ENCODE results near the gene SCN2B. TPM values are rescaled to one million over a fixed set of nuclear protein-coding genes. Genes with fewer than 3 reads are reported as not detected.
"Not testable (repeated sequence)": the region's sequence is repeated elsewhere in the genome, so short reads cannot be mapped to it uniquely, and the experiment has no call there.

Gene SCN2B
- polyA plus RNA-seq, 4 donors: under 0.01 to 2.3 (median 1.0) TPM; not detected in 1

DNA sequence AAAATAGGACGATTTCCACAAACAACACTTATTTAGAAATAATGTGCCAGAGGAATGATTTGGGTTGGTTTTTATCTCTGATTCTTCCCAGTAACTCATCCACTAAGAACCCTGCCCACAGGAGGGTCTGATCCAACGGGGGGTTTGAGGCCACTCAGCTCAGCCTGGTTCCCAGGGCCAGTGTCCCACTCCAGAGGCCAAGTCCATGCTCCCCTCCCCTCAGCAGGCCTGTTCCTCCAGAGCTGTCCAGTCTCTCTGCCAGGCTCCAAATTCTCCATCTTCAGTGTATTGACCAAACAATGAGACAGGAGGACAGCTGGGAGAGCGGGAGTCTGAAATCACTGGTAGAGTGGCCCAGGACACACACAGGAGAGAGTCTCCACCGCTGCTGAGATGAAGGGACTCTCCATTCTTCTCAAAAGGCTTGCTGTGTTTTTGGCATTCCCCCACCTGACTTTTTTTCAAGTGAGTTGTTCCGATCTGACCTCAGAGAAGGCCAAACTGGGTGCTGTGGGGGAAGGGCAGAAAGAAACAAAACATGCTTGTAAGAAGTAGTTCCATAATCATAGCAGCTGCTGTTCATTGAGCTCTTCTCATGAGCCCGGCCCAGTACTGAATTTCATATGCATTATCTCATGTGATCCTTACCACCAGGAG lies 17.6 kb upstream of the SCN2B start:
- H3K27ac ChIP-seq (ENCODE audit: low read depth in 1 of 3, low read length in 2 of 3): no peak overlapping the region
- WGBS, 3 donors: 65 to 73% (median 68%) methylated on average over 6 of the region's 6 CpGs
- no peak overlapping the region for H3K4me3 ChIP-seq (ENCODE audit: low read depth in 1 of 3, low read length in 3 of 3)
- peaks cover 0 to 12% of the 10 kb centered on the region in 2 donors for H3K9me3 ChIP-seq (ENCODE audit: control insufficient read depth in 2 of 2, insufficient read depth in 1 of 2, low read depth in 1 of 2, low read length in 1 of 2)
- no peaks in the 10 kb centered on the region for H3K27me3 ChIP-seq (ENCODE audit: control insufficient read depth in 3 of 3, insufficient read depth in 3 of 3, low read length in 3 of 3)
- H3K36me3 ChIP-seq (ENCODE audit: control insufficient read depth in 3 of 3, insufficient read depth in 2 of 3, low read depth in 1 of 3, low read length in 3 of 3): no peaks in the 10 kb centered on the region
- peaks cover 0 to 41% (median 0%) of the 10 kb centered on the region in 3 donors for H3K4me1 ChIP-seq (ENCODE audit: control insufficient read depth in 3 of 3, insufficient read depth in 2 of 3, low read depth in 1 of 3, low read length in 2 of 3)
- DNase-seq (no peak), FAIRE-seq (no peak)

DNA sequence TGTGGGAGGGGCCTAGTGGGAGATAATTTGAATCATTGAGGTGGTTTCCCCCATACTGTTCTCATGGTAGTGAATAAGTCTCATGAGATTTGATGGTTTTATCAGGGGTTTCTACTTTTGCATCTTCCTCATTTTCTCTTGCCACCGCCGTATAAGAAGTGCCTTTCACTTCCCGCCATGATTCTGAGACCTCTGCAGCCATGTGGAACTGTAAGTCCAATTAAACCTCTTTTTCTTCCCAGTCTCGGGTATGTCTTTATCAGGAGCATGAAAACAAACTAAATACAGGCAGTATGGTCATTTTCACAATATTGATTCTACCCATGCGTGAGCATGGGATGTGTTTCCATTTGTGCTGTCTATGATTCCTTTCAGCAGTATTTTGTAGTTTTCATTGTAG lies 16.4 kb upstream of the SCN2B start:
- H3K4me1 ChIP-seq (ENCODE audit: control insufficient read depth in 3 of 3, insufficient read depth in 2 of 3, low read depth in 1 of 3, low read length in 2 of 3): peaks cover 0 to 31% (median 0%) of the 10 kb centered on the region in 3 donors
- not testable (repeated sequence) for H3K27ac ChIP-seq (ENCODE audit: low read depth in 1 of 3, low read length in 2 of 3); FAIRE-seq; DNase-seq; H3K36me3 ChIP-seq (ENCODE audit: control insufficient read depth in 3 of 3, insufficient read depth in 2 of 3, low read depth in 1 of 3, low read length in 3 of 3); H3K27me3 ChIP-seq (ENCODE audit: control insufficient read depth in 3 of 3, insufficient read depth in 3 of 3, low read length in 3 of 3); H3K4me3 ChIP-seq (ENCODE audit: low read depth in 1 of 3, low read length in 3 of 3)
- H3K9me3 ChIP-seq (ENCODE audit: control insufficient read depth in 2 of 2, insufficient read depth in 1 of 2, low read depth in 1 of 2, low read length in 1 of 2): peaks cover 0 to 12% of the 10 kb centered on the region in 2 donors
- 87 to 94% (median 91%) methylated on average over 5 of the region's 5 CpGs for WGBS, 3 donors

DNA sequence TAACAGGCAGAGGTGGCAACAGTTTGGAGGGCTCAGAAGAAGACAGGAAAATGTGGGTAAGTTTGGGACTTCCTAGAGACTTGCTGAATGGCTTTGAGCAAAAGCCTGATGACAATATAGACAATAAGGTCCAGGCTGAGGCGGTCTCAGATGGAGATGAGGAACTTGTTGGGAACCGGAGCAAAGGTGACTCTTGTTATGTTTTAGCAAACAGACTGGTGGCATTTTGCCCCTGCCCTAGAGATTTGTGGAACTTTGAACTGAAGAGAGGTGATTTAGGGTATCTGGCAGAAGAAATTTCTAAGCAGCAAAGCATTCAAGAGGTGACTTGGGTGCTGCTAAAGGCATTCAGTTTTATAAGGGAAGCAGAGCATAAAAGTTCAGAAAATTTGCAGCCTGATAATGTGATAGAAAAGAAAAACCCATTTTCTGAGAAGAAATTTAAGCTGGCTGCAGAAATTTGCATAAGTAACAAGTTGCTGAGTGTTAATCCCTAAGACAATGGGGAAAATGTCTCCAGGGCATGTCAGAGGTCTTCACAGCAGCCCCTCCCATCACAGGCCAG lies 14.6 kb upstream of the SCN2B start:
- FAIRE-seq; H3K27ac ChIP-seq (ENCODE audit: low read depth in 1 of 3, low read length in 2 of 3); H3K4me3 ChIP-seq (ENCODE audit: low read depth in 1 of 3, low read length in 3 of 3); H3K27me3 ChIP-seq (ENCODE audit: control insufficient read depth in 3 of 3, insufficient read depth in 3 of 3, low read length in 3 of 3); DNase-seq; H3K36me3 ChIP-seq (ENCODE audit: control insufficient read depth in 3 of 3, insufficient read depth in 2 of 3, low read depth in 1 of 3, low read length in 3 of 3): not testable (repeated sequence)
- 25 to 51% (median 50%) methylated on average over 2 of the region's 2 CpGs for WGBS, 3 donors
- Histone ChIP-seq H3K4me1 (ENCODE audit: control insufficient read depth in 3 of 3, insufficient read depth in 2 of 3, low read depth in 1 of 3, low read length in 2 of 3) (peaks cover 0 to 17% (median 0%) of the 10 kb centered on the region in 3 donors), H3K9me3 (ENCODE audit: control insufficient read depth in 2 of 2, insufficient read depth in 1 of 2, low read depth in 1 of 2, low read length in 1 of 2) (peaks cover 0 to 12% of the 10 kb centered on the region in 2 donors)

DNA sequence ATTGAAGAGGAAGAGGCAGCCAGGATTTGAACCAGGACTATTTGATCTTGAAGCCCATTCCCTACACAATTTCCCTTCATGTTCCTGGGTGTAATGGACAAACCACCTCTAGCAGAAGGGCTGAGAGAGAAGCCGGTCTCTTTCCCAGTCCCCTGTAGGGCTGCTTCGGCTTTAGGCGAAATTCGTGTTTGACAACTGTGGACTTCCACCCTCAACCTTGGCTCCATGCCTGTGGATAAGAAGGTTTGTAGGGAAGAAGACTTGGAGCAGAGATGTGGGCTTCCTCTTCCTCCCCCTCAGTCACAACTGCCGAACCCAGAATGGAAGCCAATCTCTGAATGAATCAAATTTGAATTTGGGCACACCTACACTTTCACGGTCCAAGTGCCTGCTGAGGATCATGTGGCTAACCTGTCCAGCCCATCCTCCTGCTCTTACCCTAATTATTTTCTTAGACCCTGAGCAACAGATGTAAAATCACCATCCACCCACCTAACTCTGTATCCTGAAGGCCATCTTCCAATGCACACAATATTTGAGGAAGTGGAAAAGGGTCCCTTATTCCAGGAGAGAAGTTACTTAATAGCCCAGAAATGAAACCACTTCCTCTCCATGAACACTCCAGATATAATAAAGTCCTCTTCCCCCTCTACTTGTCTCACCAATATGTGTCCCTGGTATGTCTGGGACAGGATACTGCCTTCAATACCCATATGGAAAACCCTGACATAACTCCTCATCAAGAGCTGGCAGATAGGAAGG lies 10.1 kb upstream of the SCN2B start:
- H3K9me3 ChIP-seq (ENCODE audit: control insufficient read depth in 2 of 2, insufficient read depth in 1 of 2, low read depth in 1 of 2, low read length in 1 of 2): peaks cover 0 to 7% of the 10 kb centered on the region in 2 donors
- H3K4me3 ChIP-seq (ENCODE audit: low read depth in 1 of 3, low read length in 3 of 3): no peak overlapping the region
- 10 to 47% (median 14%) methylated on average over 6 of the region's 6 CpGs for WGBS, 3 donors
- no peak overlapping the region for H3K27ac ChIP-seq (ENCODE audit: low read depth in 1 of 3, low read length in 2 of 3)
- DNase-seq (peak in 1 of 2 donors; percentile 46), FAIRE-seq (no peak)
- H3K27me3 ChIP-seq (ENCODE audit: control insufficient read depth in 3 of 3, insufficient read depth in 3 of 3, low read length in 3 of 3): peaks cover 0 to 5% (median 4%) of the 10 kb centered on the region in 3 donors
- H3K4me1 ChIP-seq (ENCODE audit: control insufficient read depth in 3 of 3, insufficient read depth in 2 of 3, low read depth in 1 of 3, low read length in 2 of 3): no peaks in the 10 kb centered on the region
- no peaks in the 10 kb centered on the region for H3K36me3 ChIP-seq (ENCODE audit: control insufficient read depth in 3 of 3, insufficient read depth in 2 of 3, low read depth in 1 of 3, low read length in 3 of 3)

DNA sequence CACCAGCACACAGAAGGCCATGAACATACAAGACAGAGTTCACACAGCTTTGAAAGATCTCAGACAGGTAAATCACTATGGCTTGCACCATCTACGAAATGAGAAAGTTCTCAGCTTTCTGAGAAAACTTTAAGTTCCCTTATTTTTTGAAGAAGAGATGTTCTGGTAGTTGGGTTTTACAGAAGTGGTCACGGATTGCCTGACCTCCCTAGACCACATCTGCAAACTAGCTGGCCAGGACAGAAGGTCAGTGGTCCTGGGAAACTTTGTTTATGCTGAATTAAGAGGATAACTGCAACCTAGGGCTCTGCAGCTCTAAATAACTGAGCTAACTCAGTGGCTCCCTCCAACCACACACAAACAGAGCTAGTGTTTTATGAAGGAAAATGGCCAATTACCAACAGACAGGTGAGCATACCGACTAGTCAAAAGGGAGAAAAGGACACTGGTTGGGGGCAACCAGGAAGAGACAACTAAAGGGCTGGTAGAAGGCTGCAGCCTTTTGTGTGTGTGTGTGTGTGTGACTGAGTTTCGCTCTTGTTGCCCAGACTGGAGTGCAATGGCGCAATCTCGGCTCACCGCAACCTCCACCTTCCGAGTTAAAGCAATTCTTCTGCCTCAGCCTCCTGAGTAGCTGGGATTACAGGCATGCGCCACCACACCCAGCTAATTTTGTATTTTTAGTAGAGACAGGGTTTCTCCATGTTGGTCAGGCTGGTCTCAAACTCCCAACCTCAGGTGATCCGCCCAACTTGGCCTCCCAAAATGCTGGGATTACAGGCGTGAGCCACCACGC lies 8.5 kb upstream of the SCN2B start:
- no peak for FAIRE-seq
- no peaks in the 10 kb centered on the region for H3K4me1 ChIP-seq (ENCODE audit: control insufficient read depth in 3 of 3, insufficient read depth in 2 of 3, low read depth in 1 of 3, low read length in 2 of 3)
- H3K27ac ChIP-seq (ENCODE audit: low read depth in 1 of 3, low read length in 2 of 3): no peak overlapping the region
- no peak for DNase-seq
- H3K4me3 ChIP-seq (ENCODE audit: low read depth in 1 of 3, low read length in 3 of 3): no peak overlapping the region
- peaks cover 0 to 5% (median 4%) of the 10 kb centered on the region in 3 donors for H3K27me3 ChIP-seq (ENCODE audit: control insufficient read depth in 3 of 3, insufficient read depth in 3 of 3, low read length in 3 of 3)
- no peaks in the 10 kb centered on the region for H3K36me3 ChIP-seq (ENCODE audit: control insufficient read depth in 3 of 3, insufficient read depth in 2 of 3, low read depth in 1 of 3, low read length in 3 of 3)
- WGBS, 3 donors: 87 to 95% (median 94%) methylated on average over 12 of the region's 12 CpGs
- H3K9me3 ChIP-seq (ENCODE audit: control insufficient read depth in 2 of 2, insufficient read depth in 1 of 2, low read depth in 1 of 2, low read length in 1 of 2): no peaks in the 10 kb centered on the region

DNA sequence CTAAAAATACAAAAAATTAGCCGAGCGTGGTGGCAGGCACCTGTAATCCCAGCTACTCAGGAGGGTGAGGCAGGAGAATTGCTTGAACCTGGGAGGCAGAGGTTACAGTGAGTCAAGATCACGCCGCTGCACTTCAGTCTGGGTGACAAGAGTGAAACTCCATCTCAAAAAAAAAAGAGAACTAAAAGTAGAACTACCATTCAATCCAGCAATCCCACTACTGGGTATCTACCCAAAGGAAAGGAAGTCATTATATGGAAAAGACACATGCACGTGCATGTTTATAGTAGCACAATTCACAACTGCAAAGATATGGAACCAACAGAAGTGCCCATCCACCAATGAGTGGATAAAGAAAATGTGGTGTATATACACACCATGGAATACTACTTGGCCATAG lies 7.3 kb upstream of the SCN2B start:
- H3K9me3 ChIP-seq (ENCODE audit: control insufficient read depth in 2 of 2, insufficient read depth in 1 of 2, low read depth in 1 of 2, low read length in 1 of 2); H3K27ac ChIP-seq (ENCODE audit: low read depth in 1 of 3, low read length in 2 of 3); FAIRE-seq; DNase-seq; H3K36me3 ChIP-seq (ENCODE audit: control insufficient read depth in 3 of 3, insufficient read depth in 2 of 3, low read depth in 1 of 3, low read length in 3 of 3); H3K4me1 ChIP-seq (ENCODE audit: control insufficient read depth in 3 of 3, insufficient read depth in 2 of 3, low read depth in 1 of 3, low read length in 2 of 3); H3K4me3 ChIP-seq (ENCODE audit: low read depth in 1 of 3, low read length in 3 of 3); H3K27me3 ChIP-seq (ENCODE audit: control insufficient read depth in 3 of 3, insufficient read depth in 3 of 3, low read length in 3 of 3): not testable (repeated sequence)
- WGBS, 3 donors: 73 to 90% (median 88%) methylated on average over 5 of the region's 5 CpGs

DNA sequence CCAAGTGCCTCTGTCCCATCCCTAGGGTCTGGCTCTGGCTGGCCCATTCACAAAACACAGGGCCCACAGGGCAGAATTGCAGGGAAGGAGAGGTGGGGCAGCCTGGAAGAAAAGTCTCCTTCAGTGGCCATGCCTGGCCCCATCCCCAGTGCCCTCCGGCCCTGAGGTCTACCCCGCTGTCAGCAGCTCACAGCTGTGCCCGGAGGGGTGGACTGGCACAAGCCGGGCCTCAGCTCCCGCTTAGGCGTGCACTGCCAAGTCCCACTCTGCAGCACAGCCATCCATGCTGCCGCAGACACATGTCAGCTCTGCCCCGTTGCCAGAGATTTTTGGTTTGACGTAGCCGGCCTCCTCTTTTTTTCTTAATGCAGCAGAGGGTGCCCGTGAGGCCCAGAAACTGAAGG lies 3.9 kb upstream of the SCN2B start:
- H3K9me3 ChIP-seq (ENCODE audit: control insufficient read depth in 2 of 2, insufficient read depth in 1 of 2, low read depth in 1 of 2, low read length in 1 of 2): no peaks in the 10 kb centered on the region
- peaks cover 0 to 12% (median 0%) of the 10 kb centered on the region in 3 donors for H3K27me3 ChIP-seq (ENCODE audit: control insufficient read depth in 3 of 3, insufficient read depth in 3 of 3, low read length in 3 of 3)
- DNase-seq (peak in 1 of 2 donors; percentile 51), FAIRE-seq (no peak)
- 37 to 78% (median 62%) methylated on average over 11 of the region's 11 CpGs for WGBS, 3 donors
- H3K4me3 ChIP-seq (ENCODE audit: low read depth in 1 of 3, low read length in 3 of 3): no peak overlapping the region
- no peak overlapping the region for H3K27ac ChIP-seq (ENCODE audit: low read depth in 1 of 3, low read length in 2 of 3)
- H3K4me1 ChIP-seq (ENCODE audit: control insufficient read depth in 3 of 3, insufficient read depth in 2 of 3, low read depth in 1 of 3, low read length in 2 of 3): no peaks in the 10 kb centered on the region
- no peaks in the 10 kb centered on the region for H3K36me3 ChIP-seq (ENCODE audit: control insufficient read depth in 3 of 3, insufficient read depth in 2 of 3, low read depth in 1 of 3, low read length in 3 of 3)

DNA sequence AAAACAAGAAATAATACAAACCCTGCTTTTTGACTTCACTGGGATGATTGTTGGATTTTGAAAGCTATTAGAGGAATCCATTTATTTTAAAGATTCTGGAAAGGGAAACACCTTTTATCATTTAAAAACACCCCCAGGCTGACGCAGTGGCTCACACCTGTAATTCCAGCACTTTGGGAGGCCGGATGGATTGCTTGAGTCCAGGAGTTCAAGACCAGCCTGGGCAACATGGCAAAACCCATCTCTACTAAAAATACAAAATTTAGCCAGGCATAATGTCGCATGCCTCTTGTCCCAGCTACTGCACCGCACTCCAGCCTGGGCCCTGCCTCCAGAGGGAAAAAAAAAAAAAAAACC lies 317 bp upstream of the SCN2B start:
- Histone ChIP-seq H3K27ac (ENCODE audit: low read depth in 1 of 3, low read length in 2 of 3) (no peak overlapping the region), H3K27me3 (ENCODE audit: control insufficient read depth in 3 of 3, insufficient read depth in 3 of 3, low read length in 3 of 3) (peaks cover 0 to 30% (median 0%) of the 10 kb centered on the region in 3 donors), H3K36me3 (ENCODE audit: control insufficient read depth in 3 of 3, insufficient read depth in 2 of 3, low read depth in 1 of 3, low read length in 3 of 3) (no peaks in the 10 kb centered on the region), H3K4me3 (ENCODE audit: low read depth in 1 of 3, low read length in 3 of 3) (no peak overlapping the region), H3K9me3 (ENCODE audit: control insufficient read depth in 2 of 2, insufficient read depth in 1 of 2, low read depth in 1 of 2, low read length in 1 of 2) (no peaks in the 10 kb centered on the region), H3K4me1 (ENCODE audit: control insufficient read depth in 3 of 3, insufficient read depth in 2 of 3, low read depth in 1 of 3, low read length in 2 of 3) (peaks cover 0 to 2% (median 0%) of the 10 kb centered on the region in 3 donors)
- no peak for DNase-seq
- 84 to 89% (median 88%) methylated on average over 4 of the region's 4 CpGs for WGBS, 3 donors
- FAIRE-seq: no peak
